GM19328 (cell line): ENCODE data around the gene RPS2.
"Not testable (repeated sequence)": the region's sequence is repeated elsewhere in the genome, so short reads cannot be mapped to it uniquely, and the experiment has no call there.

Experiments used
- ATAC-seq: cut with Tn5 transposase; IDR thresholded peaks from one replicate; pipeline ENCODE4 v1.9.1; 2021; ENCODE audit warnings: mild to moderate bottlenecking, moderate library complexity; ENCODE audit not compliant: unreplicated experiment

RPS2 gene

GRCh38 chr16:1942810-1943726 is 21.6 kb downstream of the RPS2 start, which contains the start of gene MSRB1:
MSRB1 (minus strand) TSS chr16:1943199; CDS start chr16:1943156, 43 bp downstream.
- ATAC-seq: peak; percentile 87

DNA sequence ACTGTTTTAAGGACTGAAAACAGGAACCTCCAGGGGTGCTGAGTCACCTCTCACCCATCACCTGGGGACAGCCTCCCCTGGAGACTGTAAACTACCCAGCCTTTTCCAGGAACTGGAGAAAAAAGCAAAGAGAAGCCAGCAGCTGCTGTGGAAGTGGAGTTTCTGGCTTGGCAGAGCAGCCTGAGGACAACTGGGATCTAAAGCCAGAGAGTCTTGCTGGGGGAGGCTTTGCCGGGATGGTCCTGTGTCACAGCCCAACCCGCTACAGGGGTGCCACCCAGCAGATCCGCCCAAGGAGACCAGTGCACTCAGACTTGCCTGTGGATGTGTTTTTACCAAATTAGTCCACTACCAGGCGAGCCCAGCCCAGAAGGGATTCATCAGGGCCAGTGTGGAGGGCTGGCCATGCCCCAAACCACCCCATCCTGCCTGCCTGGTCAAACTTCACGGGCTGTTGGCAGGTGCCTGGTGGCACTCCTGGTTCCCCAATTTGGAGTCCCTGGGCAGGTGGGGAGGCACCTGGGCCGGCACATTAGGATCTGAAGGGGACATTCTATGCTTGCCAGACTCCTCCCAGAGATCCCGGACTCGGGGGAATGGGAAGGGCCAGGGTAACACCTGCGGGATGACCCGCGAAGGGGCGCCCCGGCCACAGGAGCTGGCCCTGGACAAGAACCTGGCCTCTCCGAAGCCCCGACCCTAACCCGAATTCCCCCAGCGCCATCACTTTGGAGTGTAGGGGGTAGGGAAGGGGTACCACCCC is 22.4 kb downstream of the RPS2 start:
- no peak for ATAC-seq

DNA sequence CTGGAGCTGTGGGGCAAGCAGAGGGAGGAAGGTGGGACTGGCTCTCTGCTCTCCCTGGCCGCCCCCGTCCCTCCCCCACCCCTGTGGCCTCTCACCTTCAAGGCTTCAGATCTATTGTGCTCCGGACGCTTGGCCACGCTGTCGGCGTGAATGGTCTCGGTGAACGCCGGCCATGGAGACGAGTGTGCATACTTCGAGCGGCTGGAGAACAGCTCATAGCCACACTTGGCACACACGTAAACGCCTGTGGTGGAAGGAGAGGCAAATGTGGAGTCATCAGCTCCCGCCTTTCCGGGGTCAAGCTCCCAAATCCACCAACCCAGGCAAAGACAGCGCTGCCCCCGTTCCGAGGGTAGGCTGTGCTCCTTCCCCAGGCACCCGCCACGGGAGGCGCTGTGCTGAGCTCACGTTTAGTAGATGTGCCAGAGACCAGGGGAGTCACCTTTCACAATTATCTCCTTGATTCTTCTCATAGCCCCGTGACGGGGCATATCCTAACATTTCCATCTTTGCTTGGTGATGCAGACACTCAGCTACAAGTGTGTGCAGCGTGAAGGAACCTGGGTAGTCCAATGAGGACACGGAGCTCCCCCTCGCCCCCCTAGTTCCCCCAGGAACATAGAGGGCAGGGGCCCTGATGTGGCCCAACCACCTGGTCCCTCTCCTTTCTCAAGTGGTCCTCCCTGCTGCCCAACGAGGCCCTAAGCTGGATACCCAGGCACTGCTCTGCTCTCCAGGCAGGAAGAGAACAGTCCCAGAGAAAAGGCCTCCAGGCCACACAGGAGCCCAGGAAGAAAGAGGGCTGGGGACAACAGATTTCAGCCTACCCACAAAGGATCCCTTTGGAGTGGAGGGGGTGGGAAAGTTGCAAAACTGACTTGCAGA is 23.2 kb downstream of the RPS2 start:
- no peak for ATAC-seq

DNA sequence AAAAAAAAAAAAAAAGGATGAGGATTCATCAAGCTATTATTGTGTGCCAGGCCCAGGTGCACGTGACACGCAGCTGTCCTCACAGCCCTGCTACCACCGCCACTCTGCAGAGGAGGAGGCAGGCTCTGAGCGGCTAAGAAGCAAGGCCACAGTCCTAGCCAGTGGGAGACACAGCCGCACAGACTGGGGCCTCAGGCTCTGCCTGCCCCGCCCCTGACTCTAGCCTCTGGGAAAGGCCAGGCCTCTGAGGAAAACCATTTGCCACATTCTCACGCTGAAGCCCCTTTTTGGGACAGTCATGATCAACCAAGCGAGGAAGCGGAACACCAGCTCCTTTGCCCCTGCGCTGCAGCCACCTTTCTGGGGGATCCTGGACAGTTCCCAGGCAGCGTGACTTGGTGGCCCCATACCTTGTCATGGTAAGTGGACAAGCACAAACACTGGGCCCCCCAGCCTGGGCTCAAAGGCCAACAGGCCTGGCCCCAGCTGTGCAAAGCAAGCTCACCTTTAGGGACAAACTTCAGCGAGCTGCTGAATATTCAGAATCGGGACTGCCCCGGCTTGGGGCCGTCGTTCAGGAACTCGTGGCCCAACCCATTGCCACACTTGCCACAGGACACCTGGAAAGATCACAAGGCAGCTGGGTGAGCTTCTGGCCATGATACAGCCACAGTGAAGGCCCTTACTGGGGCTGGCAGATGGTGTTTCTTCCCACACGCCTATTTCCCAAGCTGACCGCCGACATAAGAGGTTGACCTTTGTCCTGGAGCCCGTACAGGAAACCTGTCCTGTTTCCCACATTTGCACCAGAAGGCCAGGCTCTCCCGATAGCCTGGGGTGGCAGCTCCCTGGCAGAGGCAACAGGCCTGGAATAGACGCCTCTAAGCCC is 24.1 kb downstream of the RPS2 start:
- ATAC-seq: no peak

DNA sequence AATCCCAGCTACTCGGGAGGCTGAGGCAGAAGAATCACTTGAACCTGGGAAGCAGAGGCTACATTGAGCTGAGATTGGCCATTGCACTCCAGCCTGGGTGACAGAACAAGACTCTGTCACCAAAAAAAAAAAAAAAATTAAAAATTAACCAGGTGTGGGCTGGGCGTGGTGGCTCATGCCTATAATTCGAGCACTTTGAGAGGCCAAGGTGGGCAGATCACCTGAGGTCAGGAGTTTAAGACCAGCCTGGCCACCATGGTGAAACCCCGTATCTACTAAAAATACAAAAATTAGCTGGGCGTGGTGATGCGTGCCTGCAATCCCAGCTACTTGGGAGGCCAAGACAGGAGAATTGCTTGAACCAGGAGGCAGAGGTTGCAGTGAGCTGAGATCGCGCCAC is 24.8 kb downstream of the RPS2 start:
- not testable (repeated sequence) for ATAC-seq

DNA sequence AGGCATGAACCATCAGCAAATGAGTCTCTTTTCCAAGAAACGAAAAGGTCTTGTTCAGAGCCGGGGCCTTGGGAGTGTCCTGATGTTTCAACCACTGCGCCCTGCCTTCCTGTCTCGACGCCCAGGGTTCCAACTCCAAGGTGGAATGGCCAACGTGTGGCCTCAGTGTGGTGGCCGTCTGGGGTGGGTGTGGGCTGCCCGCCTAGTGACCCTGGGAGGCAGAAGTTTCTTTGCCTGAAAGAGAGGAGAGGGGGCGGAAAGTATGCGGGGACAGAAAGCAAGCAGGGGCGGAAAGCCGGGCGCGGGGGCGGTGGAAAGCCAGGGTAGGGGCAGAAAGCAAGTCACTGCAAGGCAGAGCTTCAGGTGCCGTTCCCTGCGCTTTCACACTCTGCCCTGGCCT is 25.7 kb downstream of the RPS2 start:
- ATAC-seq: no peak

- ATAC-seq: no peak
Measured at GRCh38 chr16:1938316-1938715, 26.3 kb downstream of the RPS2 start.

DNA sequence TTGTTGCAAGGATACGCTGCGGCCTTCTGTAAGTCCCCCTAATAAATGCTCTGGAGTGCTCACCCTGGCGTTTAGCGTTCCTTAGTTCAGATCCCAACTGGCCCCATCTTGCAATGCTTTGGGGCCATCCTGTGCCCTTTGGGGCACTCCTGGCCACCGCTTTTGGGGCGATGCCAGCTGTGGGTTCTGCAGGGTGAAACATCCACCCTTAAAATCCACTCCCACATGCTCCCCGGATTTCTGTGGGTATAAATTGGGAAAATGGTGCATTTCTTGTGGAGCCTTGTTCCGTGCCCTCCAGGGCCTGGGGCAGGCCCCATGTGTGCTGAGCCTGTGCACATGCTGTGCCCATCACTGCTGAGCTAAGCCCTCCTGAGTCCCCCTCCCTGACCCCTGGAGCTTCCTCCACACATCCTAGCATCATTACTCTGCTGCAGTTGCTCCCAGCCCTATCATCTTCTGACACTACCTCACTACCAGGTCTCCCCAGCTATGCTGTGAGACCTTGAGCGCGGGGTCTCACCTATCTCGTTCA is 27.6 kb downstream of the RPS2 start:
- ATAC-seq: no peak

GRCh38 chr16:1933097-1933661 is 31.4 kb downstream of the RPS2 start:
- no peak for ATAC-seq

DNA sequence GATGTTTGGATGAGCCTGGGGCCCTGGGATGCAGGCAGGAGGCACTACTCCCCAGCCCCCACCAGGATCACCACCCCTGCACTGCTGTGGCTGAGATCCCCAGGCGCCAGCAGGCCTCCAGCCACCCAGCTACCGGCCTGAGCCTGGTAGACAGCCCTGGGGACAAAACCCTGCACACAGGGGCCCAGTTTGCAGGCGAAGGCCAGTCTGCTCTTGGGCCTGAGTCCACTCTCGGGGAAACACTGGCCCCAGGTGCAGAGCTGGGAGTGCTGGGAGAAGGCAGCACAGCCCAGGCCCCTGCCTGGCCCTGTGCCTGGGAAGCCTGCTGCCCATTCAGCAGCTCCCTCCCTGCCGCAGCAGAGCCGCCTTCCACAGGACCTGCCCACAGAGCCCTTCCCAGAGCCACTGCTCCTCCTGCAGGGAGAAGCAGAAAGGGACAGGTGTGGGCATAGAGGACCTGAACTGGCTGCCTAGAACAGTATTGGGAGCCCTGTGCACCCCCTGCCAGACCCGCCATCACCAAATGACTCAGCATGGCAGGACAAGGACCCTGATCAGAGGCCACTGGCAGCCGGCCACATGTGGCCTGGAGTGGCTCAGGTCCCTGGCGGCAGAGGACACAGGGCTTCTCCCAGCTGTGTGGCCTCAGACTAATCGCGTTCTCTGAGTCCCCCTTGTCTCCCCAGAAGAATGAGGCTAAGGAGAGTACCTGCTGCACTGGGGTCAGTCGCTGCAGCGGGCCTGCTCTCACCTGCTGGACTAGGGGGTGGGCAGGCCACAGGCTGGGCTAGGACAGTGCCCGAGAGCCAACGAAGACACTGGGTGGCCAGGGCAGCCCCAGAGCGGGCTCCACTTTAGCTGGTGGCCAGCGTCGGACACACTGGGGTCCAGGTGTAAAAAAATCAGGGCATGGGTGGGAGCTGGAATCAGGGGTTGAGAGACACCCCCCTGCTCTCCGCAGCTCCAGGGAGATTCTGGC is 32.3 kb downstream of the RPS2 start:
- ATAC-seq: no peak

- no peak for ATAC-seq
Measured at GRCh38 chr16:1930338-1930720, 34.3 kb downstream of the RPS2 start.

- peak; percentile 86 for ATAC-seq
Measured at GRCh38 chr16:1929578-1930337, 34.9 kb downstream of the RPS2 start.

GRCh38 chr16:1929105-1929504 is 35.5 kb downstream of the RPS2 start:
- no peak for ATAC-seq

- no peak for ATAC-seq
Measured at GRCh38 chr16:1926271-1926670, 38.4 kb downstream of the RPS2 start.

- ATAC-seq: no peak
Measured at GRCh38 chr16:1924095-1924494, 40.5 kb downstream of the RPS2 start.

GRCh38 chr16:1923299-1924034 is 41.2 kb downstream of the RPS2 start:
- no peak for ATAC-seq

- ATAC-seq: no peak
Measured at GRCh38 chr16:1922357-1922756, 42.3 kb downstream of the RPS2 start.
